ENCODE results near the gene PRKCE. TPM values are rescaled to one million over a fixed set of nuclear protein-coding genes. Genes with fewer than 3 reads are reported as not detected.

The PRKCE gene
- total RNA-seq (2022) (17.7 and 20.6 TPM in 2 replicates), Bru-seq, nascent RNA (percentile 74 among the genes with signal in this experiment), BruChase-seq, experiment 1, labeled RNA remaining after a 6-hour chase (percentile 60 among the genes with signal in this experiment), BruChase-seq, experiment 2, labeled RNA remaining after a 2-hour chase (percentile 53 among the genes with signal in this experiment)
- long read RNA-seq, partial matches to known transcripts, result 1 of 6 reads
- long read RNA-seq, other reads (novel, unspliced or antisense), result 5 of 6 reads

GRCh38 chr2:45651415-45652089 lies at the start of gene PRKCE:
PRKCE (plus strand) TSS chr2:45651675.
- H3K9me3 Mint-ChIP-seq (ENCODE audit: low read depth, unreplicated experiment), result no peaks in the 10 kb centered on the region
- peak; percentile 44 for DNase-seq
- no peaks in the 10 kb centered on the region for H3K27me3 Mint-ChIP-seq (ENCODE audit: unreplicated experiment)
- H3K4me3 Mint-ChIP-seq (ENCODE audit: low read depth, unreplicated experiment), result peak within 1 kb of the TSS; percentile 94
- BruUV-seq (replicated peaks), result no TSS peak
- H3K27ac Mint-ChIP-seq (ENCODE audit: unreplicated experiment), result peak within 1 kb of the TSS; percentile 94
- TF ChIP-seq CTCF (IDR thresholded peaks at IDR 0.05; ENCODE audit: unreplicated experiment), result no peak
- CTCF ChIA-PET, result interaction anchor here (0.8 to 2.1 kb wide), 2 partner anchors 127 to 207 kb away, joined by 14 read pairs; no protein-coding TSS in a partner anchor
- intact Hi-C loops (cut with micrococcal nuclease; ENCODE audit: unreplicated experiment), result loop anchor here (2.0 kb wide), 1 partner anchor 23 kb away; no protein-coding TSS in a partner anchor
- peaks cover 42% of the 10 kb centered on the region for H3K36me3 Mint-ChIP-seq (ENCODE audit: insufficient read depth, unreplicated experiment)
- peaks cover 25% of the 10 kb centered on the region for H3K4me1 Mint-ChIP-seq (ENCODE audit: low read depth, unreplicated experiment)

- CTCF ChIA-PET, result no interaction called here
- Mint-ChIP-seq H3K4me3 (ENCODE audit: low read depth, unreplicated experiment) (no peak overlapping the region), H3K4me1 (ENCODE audit: low read depth, unreplicated experiment) (no peaks in the 10 kb centered on the region), H3K36me3 (ENCODE audit: insufficient read depth, unreplicated experiment) (peaks cover 6% of the 10 kb centered on the region), H3K9me3 (ENCODE audit: low read depth, unreplicated experiment) (no peaks in the 10 kb centered on the region), H3K27ac (ENCODE audit: unreplicated experiment) (no peak overlapping the region), H3K27me3 (ENCODE audit: unreplicated experiment) (no peaks in the 10 kb centered on the region)
- no peak for TF ChIP-seq CTCF (IDR thresholded peaks at IDR 0.05; ENCODE audit: unreplicated experiment)
- no peak for DNase-seq
- no TSS peak for BruUV-seq (replicated peaks)
- intact Hi-C loops (cut with micrococcal nuclease; ENCODE audit: unreplicated experiment), result no loop called here
Observed at GRCh38 chr2:45602624-45603023, 48.9 kb upstream of the PRKCE start.

DNA sequence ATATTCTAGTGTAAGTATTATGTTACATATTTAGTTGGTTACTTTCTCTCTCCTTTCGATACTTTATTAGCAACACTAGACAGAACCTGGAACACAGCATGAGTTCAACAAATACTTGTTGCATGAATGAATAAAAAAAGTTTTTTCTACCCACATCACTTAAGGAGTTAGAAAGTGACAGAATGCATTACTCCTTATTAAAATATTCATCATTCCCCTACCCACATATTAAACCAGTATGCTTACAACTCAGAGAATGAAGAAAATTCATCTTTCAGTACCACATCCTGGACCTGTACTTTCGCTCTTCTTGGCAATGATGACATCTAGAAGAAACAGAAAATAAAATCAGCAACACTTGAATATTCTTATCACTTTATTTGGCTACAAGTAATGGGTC lies 46.4 kb upstream of the PRKCE start:
- H3K27ac Mint-ChIP-seq (ENCODE audit: unreplicated experiment), result no peak overlapping the region
- H3K9me3 Mint-ChIP-seq (ENCODE audit: low read depth, unreplicated experiment), result no peaks in the 10 kb centered on the region
- no peak overlapping the region for H3K4me3 Mint-ChIP-seq (ENCODE audit: low read depth, unreplicated experiment)
- peaks cover 12% of the 10 kb centered on the region for H3K4me1 Mint-ChIP-seq (ENCODE audit: low read depth, unreplicated experiment)
- no peaks in the 10 kb centered on the region for H3K27me3 Mint-ChIP-seq (ENCODE audit: unreplicated experiment)
- no peak for DNase-seq
- TF ChIP-seq CTCF (IDR thresholded peaks at IDR 0.05; ENCODE audit: unreplicated experiment), result no peak
- peaks cover 4% of the 10 kb centered on the region for H3K36me3 Mint-ChIP-seq (ENCODE audit: insufficient read depth, unreplicated experiment)
- CTCF ChIA-PET, result no interaction called here
- BruUV-seq (replicated peaks), result no TSS peak
- intact Hi-C loops (cut with micrococcal nuclease; ENCODE audit: unreplicated experiment), result no loop called here

GRCh38 chr2:45606796-45607195 lies 44.7 kb upstream of the PRKCE start:
- CTCF ChIA-PET, result interaction anchor here (0.5 kb wide), 1 partner anchor 16 kb away, joined by 4 read pairs; no protein-coding TSS in a partner anchor
- no peak for TF ChIP-seq CTCF (IDR thresholded peaks at IDR 0.05; ENCODE audit: unreplicated experiment)
- BruUV-seq (replicated peaks), result no TSS peak
- no peak overlapping the region for H3K4me3 Mint-ChIP-seq (ENCODE audit: low read depth, unreplicated experiment)
- no peak for DNase-seq
- peaks cover 17% of the 10 kb centered on the region for H3K4me1 Mint-ChIP-seq (ENCODE audit: low read depth, unreplicated experiment)
- H3K27ac Mint-ChIP-seq (ENCODE audit: unreplicated experiment), result no peak overlapping the region
- intact Hi-C loops (cut with micrococcal nuclease; ENCODE audit: unreplicated experiment), result no loop called here
- H3K27me3 Mint-ChIP-seq (ENCODE audit: unreplicated experiment), result no peaks in the 10 kb centered on the region
- H3K9me3 Mint-ChIP-seq (ENCODE audit: low read depth, unreplicated experiment), result no peaks in the 10 kb centered on the region
- peaks cover 18% of the 10 kb centered on the region for H3K36me3 Mint-ChIP-seq (ENCODE audit: insufficient read depth, unreplicated experiment)

All from Calu3 (cell line).